B cell (primary cell): ENCODE data around the gene AKAP8. TPM values are rescaled to one million over a fixed set of nuclear protein-coding genes. Genes with fewer than 3 reads are reported as not detected.
A peak's percentile ranks its signal among the peaks of the same experiment; 100 is the strongest.

ENCODE experiments used
- ATAC-seq: fragments of 200-7000 bp; cut with Tn5 transposase; one replicate; pipeline ENCODE4 v1.10.0; 2021; ENCODE audit warnings: low read depth, mild to moderate bottlenecking, moderate number of reproducible peaks, moderate library complexity
- CTCF ChIA-PET: fragments of 350-600 bp; sonication (Branson Sonifier 250); formaldehyde crosslinking; loops from one replicate; lab custom pipeline; 2021; ENCODE audit warnings: antibody characterized with exemption, inconsistent platforms; lab: Charles Lee
- POLR2A ChIA-PET: fragments of 350-600 bp; sonication (Branson Sonifier 250); formaldehyde crosslinking; loops from one replicate; lab custom pipeline; 2021; ENCODE audit warnings: antibody characterized with exemption; lab: Charles Lee
- DNase-seq: peaks from one replicate; pipeline ENCODE4 v3.0.0; 2013
- H2AFZ ChIP-seq: 2 replicates; pipeline ENCODE4 v1.6.1; 2012; ENCODE audit warnings: mild to moderate bottlenecking, low read depth, low read length; ENCODE audit not compliant: insufficient read depth, poor library complexity, severe bottlenecking
- H3K27ac ChIP-seq, 2 donors: 1 replicate in 1 of 2; 2 replicates in 1 of 2; pipeline ENCODE4 v1.5.1; 2012 to 2013; ENCODE audit warnings: low read length in 2 of 2, mild to moderate bottlenecking in 2 of 2, moderate library complexity in 1 of 2
- H3K27me3 ChIP-seq, 4 experiments: fragments of 200-600 bp in 1 of 4; sonication (generic) in 1 of 4; replicated peaks in 1 of 4; 1 replicate in 2 of 4; 2 replicates in 2 of 4; pipeline versions ENCODE4 v1.6.1 to v1.7.0; 2013 to 2016; ENCODE audit warnings: low read length in 3 of 4, mild to moderate bottlenecking in 2 of 4, mixed read lengths in 1 of 4, moderate library complexity in 1 of 4; ENCODE audit not compliant: insufficient read depth in 4 of 4, control insufficient read depth in 3 of 4; ENCODE audit errors: control extremely low read depth in 1 of 4
- H3K36me3 ChIP-seq, 2 experiments: replicated peaks in 1 of 2; 1 replicate in 1 of 2; 2 replicates in 1 of 2; pipeline versions ENCODE4 v1.6.1 to v1.7.1; 2013; ENCODE audit warnings: low read length in 1 of 2; ENCODE audit not compliant: insufficient read depth in 2 of 2, control insufficient read depth in 1 of 2; ENCODE audit errors: control extremely low read depth in 1 of 2, extremely low read depth in 1 of 2
- H3K4me1 ChIP-seq, 2 donors: fragments of 200-600 bp in 1 of 2; sonication (generic) in 1 of 2; 1 replicate in 1 of 2; 2 replicates in 1 of 2; pipeline versions ENCODE4 v1.5.1 to v1.6.1; 2013 to 2017; ENCODE audit warnings: low read length in 2 of 2; ENCODE audit not compliant: control insufficient read depth in 2 of 2, insufficient read depth in 2 of 2
- H3K4me2 ChIP-seq: replicated peaks from 2 replicates; pipeline ENCODE3; 2012; ENCODE audit warnings: mild to moderate bottlenecking, low read depth, low read length; ENCODE audit not compliant: poor library complexity, severe bottlenecking
- H3K4me3 ChIP-seq, 5 experiments: fragments of 200-600 bp in 1 of 5; sonication (generic) in 1 of 5; 1 replicate in 3 of 5; 2 replicates in 2 of 5; pipeline versions ENCODE4 v1.5.1 to v1.7.0; 2011 to 2016; ENCODE audit warnings: low read length in 4 of 5, mild to moderate bottlenecking in 4 of 5, low read depth in 2 of 5, control low read depth in 1 of 5, moderate library complexity in 1 of 5; ENCODE audit not compliant: insufficient read depth in 1 of 5; ENCODE audit errors: control extremely low read depth in 1 of 5, extremely low read depth in 1 of 5
- H3K79me2 ChIP-seq: fragments of 200-600 bp; sonication (generic); one replicate; pipeline ENCODE4 v1.6.0; 2016; ENCODE audit warnings: low read length; ENCODE audit not compliant: control insufficient read depth, insufficient read depth
- H3K9ac ChIP-seq: fragments of 200-600 bp; sonication (generic); 2 replicates; pipeline ENCODE4 v1.6.1; 2017; ENCODE audit warnings: mild to moderate bottlenecking, low read length, moderate library complexity
- H3K9me3 ChIP-seq, 3 donors: one replicate each; pipeline versions ENCODE4 v1.6.1 to v1.7.1; 2013; ENCODE audit warnings: low read length in 2 of 3; ENCODE audit not compliant: control insufficient read depth in 2 of 3, insufficient read depth in 1 of 3; ENCODE audit errors: control extremely low read depth in 1 of 3
- H4K20me1 ChIP-seq: 2 replicates; pipeline ENCODE4 v1.6.0; 2012; ENCODE audit warnings: mild to moderate bottlenecking, low read length; ENCODE audit not compliant: insufficient read depth, control insufficient read depth, poor library complexity, severe bottlenecking
- H3K27ac Mint-ChIP-seq: one replicate; pipeline ENCODE4 v1.8.0; 2021; ENCODE audit warnings: mixed read lengths
- H3K27me3 Mint-ChIP-seq: one replicate; pipeline ENCODE4 v1.8.0; 2021; ENCODE audit warnings: mixed read lengths
- H3K4me1 Mint-ChIP-seq: one replicate; pipeline ENCODE4 v1.8.0; 2021; ENCODE audit warnings: mixed read lengths
- H3K4me3 Mint-ChIP-seq: one replicate; pipeline ENCODE4 v1.8.0; 2021; ENCODE audit warnings: mixed read lengths
- H3K9me3 Mint-ChIP-seq: one replicate; pipeline ENCODE4 v1.8.0; 2022; ENCODE audit warnings: mixed read lengths; ENCODE audit not compliant: insufficient read depth
- CTCF ChIP-seq: fragments of 200-600 bp; IDR thresholded peaks from one replicate; pipeline ENCODE4 v1.8.0; 2022; ENCODE audit warnings: antibody characterized with exemption, mild to moderate bottlenecking
- EZH2 ChIP-seq: IDR thresholded peaks from 2 replicates; pipeline ENCODE4 v1.6.1; 2012; ENCODE audit warnings: borderline replicate concordance, low read depth, mild to moderate bottlenecking, moderate library complexity, low read length; ENCODE audit not compliant: insufficient read depth, poor library complexity, severe bottlenecking
- WGBS: methylation state at CpG from one replicate; pipeline ENCODE4 v1.1.5; 2013; ENCODE audit warnings: missing lambda C conversion rate; ENCODE audit not compliant: insufficient coverage; 5-methylcytosine and 5-hydroxymethylcytosine counted together
- intact Hi-C: fragments of 100-400 bp; cut with micrococcal nuclease; formaldehyde crosslinking; loops from one replicate; pipeline ENCODE4 v1.10.0; 2022
- polyA plus RNA-seq: library from polyadenylated mRNA; depleted of rRNA; stranded (reverse); fragments of >200 nt; gene quantifications from 2 replicates; pipeline ENCODE4 v1.2.3, GENCODE V29; 2012
- total RNA-seq, 2 donors: library from RNA; stranded (reverse); fragments of 120-200 nt in 1 of 2; gene quantifications; 1 replicate in 1 of 2; 2 replicates in 1 of 2; pipeline versions ENCODE4 v1.2.3 to v1.2.4, GENCODE V29; 2013 to 2022

Gene AKAP8
- total and polyA plus RNA-seq, 2 donors (not counting 1 experiment from before 2014, with no cell fraction given), result 30.0 to 84.8 TPM

- WGBS, result 74% methylated on average over 4 of the region's 6 CpGs
- TF ChIP-seq EZH2 (no peak), CTCF (no peak)
- Histone ChIP-seq H3K9ac (peak overlapping the region; percentile 14), H3K9me3 (no peaks in the 10 kb centered on the region), H3K27ac (peak overlapping the region; percentile 20 to 75), H3K4me3 (no peak overlapping the region), H2AFZ (no peak overlapping the region), H3K36me3 (peaks cover 1 to 3% of the 10 kb centered on the region in 2 experiments), H3K27me3 (no peaks in the 10 kb centered on the region), H3K4me2 (peak overlapping the region; percentile 51), H3K4me1 (peaks cover 85 to 91% of the 10 kb centered on the region in 2 donors), H4K20me1 (peaks cover 90% of the 10 kb centered on the region), H3K79me2 (peaks cover 100% of the 10 kb centered on the region)
- CTCF ChIA-PET, result interaction anchor here (0.7 to 2.3 kb wide), 8 partner anchors 9 to 64 kb away, joined by 3 to 14 read pairs (median 4); no protein-coding TSS in a partner anchor
- Mint-ChIP-seq H3K27ac (peak overlapping the region; percentile 85), H3K27me3 (no peaks in the 10 kb centered on the region), H3K4me1 (peaks cover 87% of the 10 kb centered on the region), H3K4me3 (peak overlapping the region; percentile 70), H3K9me3 (no peaks in the 10 kb centered on the region)
- no peak for ATAC-seq
- intact Hi-C loops, result no loop called here
- POLR2A ChIA-PET, result interaction anchor here (1.2 to 1.5 kb wide), 2 partner anchors 9 to 36 kb away, joined by 4 read pairs; no protein-coding TSS in a partner anchor
- peak; percentile 45 for DNase-seq
Measured at GRCh38 chr19:15324791-15325519, 54.6 kb downstream of the AKAP8 start.
